22Rv1 (cell line): Measurements from ENCODE around the gene ALMS1.

ENCODE experiments used
- CTCF ChIP-seq: fragments of 450-650 bp; IDR thresholded peaks from 2 replicates; pipeline ENCODE4 v1.5.1; 2017; ENCODE audit warnings: mild to moderate bottlenecking
- ZFX ChIP-seq: fragments of 450-650 bp; IDR thresholded peaks from 2 replicates; pipeline ENCODE4 v1.6.1; 2017; ENCODE audit warnings: antibody characterized with exemption, borderline replicate concordance

- no peak for TF ChIP-seq CTCF
- no peak for TF ChIP-seq ZFX
These were observed 208.0 kb downstream of the ALMS1 start for GRCh38 chr2:73593680-73594079.
